Left ventricle myocardium inferior (tissue), 1 donor: ENCODE measurements around the gene SCPEP1. TPM values are rescaled to one million over a fixed set of nuclear protein-coding genes. Genes with fewer than 3 reads are reported as not detected.

Experiments used
- DNase-seq: peaks from one replicate; pipeline ENCODE4 v3.0.0-alpha.2; 2020
- H3K27ac ChIP-seq: fragments of 200-600 bp; replicated peaks from 2 replicates; pipeline ENCODE4 v1.8.0; 2021
- H3K27me3 ChIP-seq: fragments of 200-600 bp; 2 replicates; pipeline ENCODE4 v1.8.0; 2021; ENCODE audit warnings: low read depth
- H3K36me3 ChIP-seq: fragments of 200-600 bp; 2 replicates; pipeline ENCODE4 v1.8.0; 2021
- H3K4me1 ChIP-seq: fragments of 200-600 bp; 2 replicates; pipeline ENCODE4 v1.8.0; 2021
- H3K4me3 ChIP-seq: fragments of 200-600 bp; 2 replicates; pipeline ENCODE4 v1.8.0; 2021; ENCODE audit warnings: mild to moderate bottlenecking, moderate library complexity
- H3K9me3 ChIP-seq: fragments of 200-600 bp; replicated peaks from 2 replicates; pipeline ENCODE4 v1.8.0; 2021
- CTCF ChIP-seq: fragments of 200-600 bp; IDR thresholded peaks from 2 replicates; pipeline ENCODE4 v1.8.0; 2021; ENCODE audit warnings: antibody characterized with exemption, mild to moderate bottlenecking, borderline replicate concordance
- intact Hi-C: fragments of 100-400 bp; cut with micrococcal nuclease; formaldehyde crosslinking; loops from one replicate; pipeline ENCODE4 v1.11.0; 2022
- total RNA-seq: library from RNA; stranded (reverse); fragmentation: NEBNext Ultra II Directional; extraction: Animal tissue kit (Norgen Biotek cat#: 25700); gene quantifications from one replicate; pipeline ENCODE4 v1.2.1, GENCODE V29; 2021
- donor health status: DM: no; HTN: yes; CAD: no; lungs with severe emphysema.

SCPEP1 gene
- total RNA-seq, 1 donor from 2014 or later, result 70.2 TPM

- Histone ChIP-seq H3K27me3 (no peaks in the 10 kb centered on the region), H3K4me3 (no peak overlapping the region), H3K36me3 (peaks cover 19% of the 10 kb centered on the region), H3K9me3 (no peaks in the 10 kb centered on the region), H3K27ac (no peak overlapping the region), H3K4me1 (peaks cover 8% of the 10 kb centered on the region)
- TF ChIP-seq CTCF, result no peak
- DNase-seq, result no peak
- intact Hi-C loops, result no loop called here
These were observed 31.0 kb downstream of the SCPEP1 start for GRCh38 chr17:57008958-57009357.

GRCh38 chr17:57009737-57010445, 32.0 kb downstream of the SCPEP1 start:
- DNase-seq, result peak; percentile 25
- H3K9me3 ChIP-seq, result no peaks in the 10 kb centered on the region
- H3K4me1 ChIP-seq, result peaks cover 8% of the 10 kb centered on the region
- no peak overlapping the region for H3K27ac ChIP-seq
- H3K27me3 ChIP-seq, result no peaks in the 10 kb centered on the region
- intact Hi-C loops, result loop anchor here (5.0 kb wide), 1 partner anchor 112 kb away; no protein-coding TSS in a partner anchor
- peaks cover 17% of the 10 kb centered on the region for H3K36me3 ChIP-seq
- peak; percentile 72 for TF ChIP-seq CTCF
- H3K4me3 ChIP-seq, result no peak overlapping the region

DNA sequence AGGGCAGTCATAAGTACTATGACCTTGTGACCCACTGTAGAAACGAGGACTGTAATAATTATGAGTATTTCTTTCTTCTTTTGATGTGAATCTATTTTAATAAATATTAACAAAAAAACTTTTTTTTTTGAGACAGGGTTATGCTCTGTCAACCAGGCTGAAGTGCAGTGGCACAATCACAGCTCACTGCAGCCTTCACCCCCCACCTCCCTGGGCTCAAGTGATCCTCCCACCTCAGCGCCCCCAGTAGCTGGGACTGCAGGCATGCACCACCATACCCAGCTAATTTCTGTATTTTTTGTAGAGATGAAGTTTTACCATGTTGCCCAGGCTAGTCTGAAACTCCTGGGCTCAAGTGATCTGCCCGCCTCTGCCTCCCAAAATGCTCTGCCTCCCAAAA, 32.6 kb downstream of the SCPEP1 start:
- intact Hi-C loops, result loop anchor here (5.0 kb wide), 1 partner anchor 112 kb away; no protein-coding TSS in a partner anchor
- no peaks in the 10 kb centered on the region for H3K27me3 ChIP-seq
- no peak overlapping the region for H3K27ac ChIP-seq
- peaks cover 8% of the 10 kb centered on the region for H3K4me1 ChIP-seq
- no peak for TF ChIP-seq CTCF
- DNase-seq, result no peak
- peaks cover 17% of the 10 kb centered on the region for H3K36me3 ChIP-seq
- H3K9me3 ChIP-seq, result no peaks in the 10 kb centered on the region
- H3K4me3 ChIP-seq, result no peak overlapping the region

DNA sequence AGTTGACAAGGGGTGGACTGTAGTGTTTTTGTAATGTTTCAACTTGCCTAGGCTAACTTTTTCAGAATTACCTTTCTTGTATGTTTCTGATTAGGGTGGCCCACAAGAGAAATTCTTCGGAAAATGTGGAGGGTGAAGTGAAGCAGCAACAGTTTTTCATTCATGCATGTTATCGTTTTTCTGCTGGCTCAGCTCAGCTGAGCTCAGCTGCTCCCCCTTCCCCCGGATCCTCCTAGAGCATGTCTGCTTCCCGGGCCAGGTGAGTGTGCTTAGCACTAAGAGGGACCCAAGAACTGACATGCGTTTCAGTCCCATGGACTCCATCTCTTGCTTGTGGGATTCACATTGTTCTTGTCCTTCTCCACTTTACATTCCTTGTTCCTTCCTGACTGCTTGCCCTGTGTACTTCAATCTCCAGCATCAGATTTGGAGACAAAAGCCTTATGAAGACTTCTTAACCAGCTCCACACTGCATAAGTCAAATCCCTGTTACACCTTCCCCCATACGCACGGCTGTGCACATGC, 33.6 kb downstream of the SCPEP1 start:
- Histone ChIP-seq H3K27ac (no peak overlapping the region), H3K4me3 (no peak overlapping the region), H3K4me1 (peaks cover 8% of the 10 kb centered on the region), H3K27me3 (no peaks in the 10 kb centered on the region), H3K36me3 (peaks cover 8% of the 10 kb centered on the region), H3K9me3 (no peaks in the 10 kb centered on the region)
- no peak for TF ChIP-seq CTCF
- no peak for DNase-seq
- intact Hi-C loops, result loop anchor here (5.0 kb wide), 1 partner anchor 111 kb away; no protein-coding TSS in a partner anchor

DNA sequence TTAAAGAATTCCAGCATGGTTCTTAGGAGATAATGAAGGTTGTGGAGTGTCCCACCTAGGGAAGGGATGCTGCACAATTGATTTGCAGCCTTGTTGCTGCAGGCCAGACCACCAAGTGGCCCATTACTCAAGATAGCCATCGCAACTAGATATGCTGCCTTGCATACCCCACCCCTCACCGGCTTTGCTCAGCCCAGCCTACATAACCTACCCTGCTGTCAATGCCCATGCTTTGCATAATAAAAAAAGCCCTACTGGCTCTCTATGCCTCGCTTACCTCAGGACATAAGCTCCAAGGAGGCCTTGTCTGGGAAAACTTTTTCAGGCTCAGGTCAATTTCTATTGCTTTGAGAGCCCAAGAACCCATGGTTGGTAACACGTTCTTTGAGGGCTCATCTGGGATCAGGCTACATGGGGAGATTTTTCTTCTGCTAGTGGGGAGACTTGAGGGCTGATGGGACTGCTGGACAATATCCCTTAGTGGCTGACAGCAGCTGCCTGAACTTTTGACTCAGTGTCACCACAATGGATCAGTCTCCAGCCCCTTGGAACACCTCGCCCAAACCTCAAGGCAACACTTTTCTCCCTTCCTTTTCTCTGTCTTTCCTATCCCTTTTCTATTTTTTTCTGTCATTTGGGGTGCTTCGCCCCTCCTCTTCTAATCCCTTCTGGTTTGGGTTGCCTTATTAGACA, 38.3 kb downstream of the SCPEP1 start:
- H3K36me3 ChIP-seq, result no peaks in the 10 kb centered on the region
- no peak for DNase-seq
- no peaks in the 10 kb centered on the region for H3K4me1 ChIP-seq
- H3K27me3 ChIP-seq, result no peaks in the 10 kb centered on the region
- intact Hi-C loops, result no loop called here
- TF ChIP-seq CTCF, result no peak
- H3K27ac ChIP-seq, result no peak overlapping the region
- H3K9me3 ChIP-seq, result no peaks in the 10 kb centered on the region
- no peak overlapping the region for H3K4me3 ChIP-seq
